OCI-LY1 (cell line): ENCODE data around the gene THEM5.

ENCODE experiments used
- EZH2 ChIP-seq: fragments of 200-600 bp; sonication (generic), shearing (Covaris generic); IDR thresholded peaks from 2 replicates; pipeline ENCODE4 v1.8.0; 2017; ENCODE audit warnings: borderline replicate concordance, mixed run types, mild to moderate bottlenecking, antibody characterized with exemption, low read length, moderate library complexity, mixed read lengths
- TF ChIP-seq, protein P1 (sequence below): fragments of 200-600 bp; sonication (generic), shearing (Covaris generic); IDR thresholded peaks from 2 replicates; pipeline ENCODE4 v1.5.1; 2017; ENCODE audit warnings: mild to moderate bottlenecking, antibody characterized with exemption, low read length, moderate library complexity, mixed read lengths

DNA sequence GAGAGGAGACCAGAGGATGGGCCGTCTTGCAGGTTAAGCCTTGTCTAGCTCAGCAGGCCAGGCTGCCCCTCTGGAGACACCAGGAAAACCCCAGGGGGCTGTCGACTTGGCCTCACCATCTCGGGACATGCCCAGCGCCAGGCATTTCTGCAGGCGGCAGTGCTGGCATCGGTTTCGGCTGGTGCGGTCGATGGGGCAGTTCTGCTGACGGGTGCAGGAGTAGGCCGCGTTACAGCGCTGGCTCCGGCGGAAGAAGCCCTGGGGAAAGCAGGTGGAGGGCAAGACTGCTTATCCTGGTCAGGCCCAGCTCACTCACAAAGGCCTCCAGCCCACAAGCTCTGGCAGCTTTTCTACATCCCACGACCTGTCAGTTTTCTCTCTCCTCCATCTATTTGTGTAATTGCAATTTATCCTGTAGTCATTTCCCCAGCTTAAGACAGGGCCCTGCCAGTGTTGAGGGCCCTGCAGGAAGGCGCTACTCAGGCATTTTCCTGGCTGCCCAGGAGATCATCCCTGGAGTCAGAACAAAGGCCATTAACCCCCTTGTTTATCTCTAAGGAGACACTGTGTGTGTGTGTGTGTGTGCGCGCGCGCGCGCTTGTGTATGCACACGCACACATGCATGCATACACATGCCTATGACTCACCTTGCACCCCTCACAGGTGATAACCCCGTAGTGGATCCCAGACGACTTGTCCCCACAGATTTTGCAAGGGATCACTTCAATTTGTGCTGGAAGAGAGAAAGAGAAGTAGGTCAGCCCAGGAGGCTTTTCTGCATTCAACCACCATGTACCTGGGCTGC, 36.8 kb downstream of the THEM5 start:
- TF ChIP-seq, protein P1, sequence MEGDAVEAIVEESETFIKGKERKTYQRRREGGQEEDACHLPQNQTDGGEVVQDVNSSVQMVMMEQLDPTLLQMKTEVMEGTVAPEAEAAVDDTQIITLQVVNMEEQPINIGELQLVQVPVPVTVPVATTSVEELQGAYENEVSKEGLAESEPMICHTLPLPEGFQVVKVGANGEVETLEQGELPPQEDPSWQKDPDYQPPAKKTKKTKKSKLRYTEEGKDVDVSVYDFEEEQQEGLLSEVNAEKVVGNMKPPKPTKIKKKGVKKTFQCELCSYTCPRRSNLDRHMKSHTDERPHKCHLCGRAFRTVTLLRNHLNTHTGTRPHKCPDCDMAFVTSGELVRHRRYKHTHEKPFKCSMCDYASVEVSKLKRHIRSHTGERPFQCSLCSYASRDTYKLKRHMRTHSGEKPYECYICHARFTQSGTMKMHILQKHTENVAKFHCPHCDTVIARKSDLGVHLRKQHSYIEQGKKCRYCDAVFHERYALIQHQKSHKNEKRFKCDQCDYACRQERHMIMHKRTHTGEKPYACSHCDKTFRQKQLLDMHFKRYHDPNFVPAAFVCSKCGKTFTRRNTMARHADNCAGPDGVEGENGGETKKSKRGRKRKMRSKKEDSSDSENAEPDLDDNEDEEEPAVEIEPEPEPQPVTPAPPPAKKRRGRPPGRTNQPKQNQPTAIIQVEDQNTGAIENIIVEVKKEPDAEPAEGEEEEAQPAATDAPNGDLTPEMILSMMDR = no peak
- no peak for TF ChIP-seq EZH2
